CD4-positive, alpha-beta T cell treated with Interferon alpha-2 for 1 hour (primary cell): ENCODE results near the gene VTI1A.
A peak's percentile ranks its signal among the peaks of the same experiment; 100 is the strongest.
"Not testable (repeated sequence)": the region's sequence is repeated elsewhere in the genome, so short reads cannot be mapped to it uniquely, and the experiment has no call there.

ENCODE experiments used
- DNase-seq, 2 donors: peaks; one replicate each; pipeline ENCODE4 v3.0.0-alpha.2; 2020 to 2022

VTI1A gene

DNA sequence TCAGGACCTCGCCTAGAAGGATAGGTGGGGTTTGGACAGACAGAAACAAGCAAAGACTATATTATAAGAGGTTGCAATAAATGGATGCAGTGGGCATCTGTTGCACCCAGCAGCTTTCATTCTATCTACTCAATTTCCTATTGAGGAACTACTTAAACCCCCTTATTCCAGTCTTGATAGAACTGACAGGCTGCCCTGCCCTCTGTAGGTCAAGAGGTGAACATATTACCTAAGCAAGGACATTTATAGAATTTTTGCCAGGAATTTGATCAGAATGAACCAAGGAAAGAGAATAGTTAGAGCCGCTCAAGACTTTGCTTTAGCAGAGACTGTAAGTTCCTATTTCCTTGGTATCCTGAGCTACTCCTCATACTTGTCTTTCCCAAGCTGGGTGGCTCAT lies 9.5 kb downstream of the VTI1A start:
- no peak for DNase-seq

DNA sequence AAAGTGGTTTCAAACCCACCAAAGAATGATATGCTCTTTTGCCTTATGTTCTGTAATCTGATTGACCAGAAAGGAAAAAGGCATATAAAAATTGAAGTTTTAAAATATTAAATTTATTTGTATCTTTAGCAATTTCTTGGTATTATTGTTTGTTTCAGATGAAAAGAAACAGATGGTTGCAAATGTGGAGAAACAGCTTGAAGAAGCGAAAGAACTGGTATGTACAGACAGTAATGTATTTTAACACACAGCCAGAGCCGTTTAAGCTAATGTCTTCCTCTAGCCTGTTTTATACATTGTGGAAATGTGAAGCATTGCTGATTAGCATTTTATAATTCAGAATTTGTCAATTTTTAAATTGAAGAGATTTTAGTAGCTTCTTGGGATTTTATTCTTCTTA lies 13.4 kb downstream of the VTI1A start:
- DNase-seq = no peak

DNA sequence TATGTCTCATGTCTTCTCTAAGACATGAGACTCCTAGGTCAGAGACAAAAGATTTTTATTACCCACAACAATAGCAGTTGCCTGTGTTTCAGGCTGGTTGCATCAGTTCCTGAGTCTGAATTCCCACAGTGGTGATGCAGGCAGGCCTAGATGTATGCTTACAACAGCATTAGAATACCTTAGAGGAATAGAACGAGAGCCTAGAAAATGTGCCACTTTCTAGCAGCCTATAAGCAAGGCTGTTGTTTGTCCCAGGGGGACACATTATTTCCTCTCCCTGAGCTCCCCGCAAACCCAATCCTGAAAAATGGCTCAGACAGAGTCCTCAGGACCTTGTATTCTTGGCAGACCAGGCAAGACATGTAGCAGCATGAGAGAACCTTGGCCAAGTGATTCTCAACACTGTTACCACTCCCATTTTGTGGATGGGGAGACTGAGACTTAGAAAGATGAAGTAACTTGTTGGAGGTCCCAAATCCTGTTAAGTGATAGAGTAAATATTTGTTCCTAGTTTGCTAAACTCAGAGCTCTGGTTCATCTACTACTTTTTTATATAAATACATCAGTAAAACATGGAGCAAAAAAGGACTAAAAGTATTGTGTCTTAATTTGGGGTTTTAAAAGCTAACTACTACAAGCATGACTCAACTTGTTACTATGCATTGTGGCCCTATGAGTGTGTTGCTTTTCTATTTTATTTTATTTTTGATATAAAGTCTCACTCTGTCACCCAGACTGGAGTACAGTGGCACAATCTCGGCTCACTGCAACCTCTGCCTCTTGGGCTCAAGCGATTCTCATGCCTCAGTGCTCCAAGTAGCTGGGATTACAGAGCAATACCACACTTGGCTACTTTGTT lies 14.2 kb downstream of the VTI1A start:
- no peak for DNase-seq

DNA sequence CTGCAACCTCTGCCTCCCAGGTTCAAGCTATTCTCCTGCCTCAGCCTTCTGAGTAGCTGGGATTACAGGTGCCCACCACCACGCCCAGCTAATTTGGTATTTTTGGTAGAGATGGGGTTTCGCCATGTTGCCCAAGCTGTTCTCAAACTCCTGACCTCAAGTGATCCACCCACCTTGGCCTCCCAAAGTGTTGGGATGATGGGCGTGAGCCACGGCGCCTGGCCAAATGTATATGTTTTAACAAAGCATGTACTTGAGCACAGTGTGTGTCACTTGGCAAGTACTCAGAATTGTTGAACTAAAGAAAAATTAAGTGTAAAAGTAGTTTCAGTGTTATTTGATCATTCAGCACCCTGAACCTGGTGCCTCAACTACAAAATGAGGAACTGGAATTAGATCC lies 17.1 kb downstream of the VTI1A start:
- not testable (repeated sequence) for DNase-seq

DNA sequence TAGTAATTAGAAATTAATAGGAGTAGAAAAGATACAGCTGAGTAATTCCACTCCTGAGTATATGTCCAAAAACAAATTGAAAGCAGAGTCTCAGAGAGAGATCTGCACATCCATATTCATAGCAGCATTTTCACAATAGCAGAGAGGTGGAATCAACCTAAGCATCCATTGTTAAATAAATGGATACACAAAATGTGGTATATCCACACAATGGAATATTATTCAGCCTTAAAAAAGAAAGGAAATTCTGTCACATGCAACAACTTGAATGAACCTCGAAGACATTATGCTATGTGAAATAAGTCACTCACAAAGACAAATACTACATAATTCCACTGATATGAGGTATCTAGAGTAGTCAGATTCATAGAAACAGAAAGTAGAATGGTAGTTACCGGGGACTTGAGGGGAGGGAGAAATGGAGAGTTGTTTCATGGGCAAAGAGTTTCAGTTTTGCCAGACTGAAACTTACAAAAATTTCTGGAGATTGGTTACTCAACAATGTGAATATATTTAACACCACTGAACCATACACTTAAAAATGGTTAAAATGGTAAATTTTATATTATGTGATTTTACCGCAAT lies 18.4 kb downstream of the VTI1A start:
- DNase-seq = no peak

DNA sequence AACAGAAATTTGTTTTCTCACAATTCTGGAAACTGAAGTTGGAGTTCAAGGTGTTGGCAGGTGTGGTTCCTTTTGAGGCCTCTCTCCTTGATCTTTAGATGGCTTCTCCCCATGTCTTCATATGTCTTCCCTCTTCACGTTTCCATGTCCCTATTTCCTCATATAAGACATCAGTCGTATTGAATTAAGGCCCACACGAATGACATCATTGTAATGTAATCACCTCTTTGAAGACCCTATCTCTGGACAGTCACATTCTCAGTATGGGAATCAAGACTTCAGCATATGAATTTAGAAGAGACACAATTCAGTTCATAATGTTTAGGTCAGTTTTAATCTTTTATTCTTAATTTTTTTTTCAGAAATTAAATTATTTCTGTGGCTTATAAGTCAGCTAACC lies 19.8 kb downstream of the VTI1A start:
- DNase-seq = no peak

DNA sequence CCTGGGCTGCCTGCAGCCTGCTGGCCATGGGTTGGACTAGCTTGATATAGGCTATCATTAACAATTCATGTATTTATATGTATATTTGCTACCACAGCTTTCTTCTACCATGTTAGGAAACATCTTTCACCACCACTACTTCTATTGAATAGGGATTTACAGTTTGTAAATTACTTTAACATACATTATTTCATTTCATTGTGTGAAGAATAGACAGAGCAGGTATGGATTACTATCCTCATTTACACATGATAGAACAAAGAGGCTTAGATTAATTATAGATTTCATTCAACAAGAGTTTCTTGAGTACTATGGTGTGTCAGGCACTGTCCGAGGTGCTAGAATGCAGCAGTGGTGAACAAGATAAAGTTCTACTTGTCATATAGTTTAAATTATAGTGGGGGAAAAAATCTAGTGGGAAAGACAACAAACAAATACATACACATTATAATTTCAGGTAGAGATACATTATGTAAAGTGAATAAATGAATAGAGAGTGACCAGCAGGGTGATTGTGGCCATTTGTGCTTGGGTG lies 20.6 kb downstream of the VTI1A start:
- no peak for DNase-seq

DNA sequence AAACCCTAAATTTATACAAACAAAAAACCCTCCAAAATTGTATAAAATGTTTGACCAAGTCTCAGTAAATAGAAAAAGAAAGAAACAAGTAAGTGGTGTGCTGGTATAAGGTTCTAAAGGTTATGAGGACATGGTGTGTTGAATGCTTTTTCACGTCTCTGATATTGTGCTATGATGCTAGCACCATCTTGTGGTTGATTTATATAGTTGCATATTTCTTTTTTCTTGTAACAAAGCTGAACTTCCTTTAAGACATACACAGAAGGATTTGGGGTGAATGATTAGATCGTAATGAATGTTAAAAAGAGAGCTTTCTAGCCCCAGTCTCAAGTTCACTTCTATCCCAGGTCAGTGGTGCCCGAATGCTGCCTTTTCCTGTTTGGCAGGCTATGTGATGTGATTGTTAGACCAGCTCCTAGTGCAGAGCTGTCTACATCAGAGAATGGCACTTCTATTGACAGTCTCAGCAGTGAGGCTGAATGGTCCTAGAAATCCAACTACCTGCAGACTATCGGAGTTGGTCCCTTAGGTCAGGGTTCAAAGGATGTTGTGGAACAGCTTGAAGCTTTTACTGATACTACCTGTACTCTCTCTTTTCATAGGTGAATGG lies 25.0 kb downstream of the VTI1A start:
- DNase-seq = peak in 1 of 2 donors; percentile 57

DNA sequence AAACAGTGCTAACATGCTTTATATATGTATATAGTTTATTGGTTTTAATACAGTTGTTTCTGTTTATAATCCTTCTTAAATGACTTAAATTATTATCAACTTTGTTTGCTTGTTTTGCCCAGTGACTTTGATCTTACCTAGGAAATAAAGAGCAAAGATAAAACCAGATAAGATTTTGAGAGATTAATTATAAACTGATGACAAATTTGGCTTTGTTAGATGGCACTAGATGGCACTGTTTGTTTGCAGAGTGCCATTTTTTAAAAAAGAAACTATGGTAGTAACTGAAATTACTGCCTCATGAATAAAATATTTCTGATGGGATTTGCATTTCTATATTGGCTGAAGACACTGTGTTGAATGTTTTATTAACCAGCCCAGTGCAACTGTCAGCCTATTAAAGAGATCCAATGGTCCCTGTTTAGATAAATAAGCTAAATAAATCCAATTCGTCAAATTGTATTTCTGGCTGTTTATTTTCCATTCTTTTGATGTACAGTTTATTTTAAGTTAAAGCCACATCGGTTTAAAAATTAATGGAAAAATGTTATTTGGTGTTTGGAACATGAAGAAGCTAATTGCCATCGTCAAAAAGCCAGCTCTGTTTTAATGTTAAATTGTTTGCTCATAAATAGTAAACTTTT lies 28.7 kb downstream of the VTI1A start:
- DNase-seq = peak in 1 of 2 donors; percentile 24

DNA sequence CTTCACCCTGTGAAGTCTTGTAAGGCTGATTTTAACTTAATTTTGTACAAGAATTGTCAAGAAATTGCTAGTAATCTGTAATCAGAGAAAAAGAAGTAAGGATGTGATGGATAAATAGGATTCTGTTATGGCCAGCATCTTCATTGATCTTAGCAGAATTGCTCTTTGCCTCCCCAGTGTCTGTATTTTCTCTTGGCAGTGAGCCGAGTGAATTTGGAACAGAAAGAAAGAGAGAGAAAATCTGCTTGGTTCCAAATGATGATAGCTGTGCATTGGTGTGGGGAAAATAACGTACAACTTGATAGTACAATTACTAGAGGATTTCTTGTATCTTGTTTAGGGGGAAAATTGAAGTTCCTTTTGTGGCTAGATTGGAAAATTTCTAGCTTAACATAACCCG lies 34.6 kb downstream of the VTI1A start:
- no peak for DNase-seq

DNA sequence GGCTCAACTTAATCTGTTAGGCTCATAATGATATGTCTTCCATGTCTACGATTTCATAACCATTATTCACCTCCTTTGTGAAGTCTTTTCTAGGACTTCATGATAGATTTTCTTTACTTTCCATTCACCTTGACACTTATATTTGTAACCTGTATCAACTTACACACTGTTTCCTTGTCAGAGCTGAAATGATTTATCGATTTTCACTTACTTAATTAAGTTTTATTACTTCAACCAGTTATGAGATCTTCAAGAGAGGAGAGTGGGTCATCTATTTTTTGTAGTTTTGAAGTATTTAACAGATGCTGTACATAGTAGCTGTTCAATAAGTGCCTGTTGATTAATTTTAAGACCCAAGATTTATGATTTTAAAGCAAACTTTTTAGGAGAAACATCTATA lies 37.4 kb downstream of the VTI1A start:
- DNase-seq = no peak

DNA sequence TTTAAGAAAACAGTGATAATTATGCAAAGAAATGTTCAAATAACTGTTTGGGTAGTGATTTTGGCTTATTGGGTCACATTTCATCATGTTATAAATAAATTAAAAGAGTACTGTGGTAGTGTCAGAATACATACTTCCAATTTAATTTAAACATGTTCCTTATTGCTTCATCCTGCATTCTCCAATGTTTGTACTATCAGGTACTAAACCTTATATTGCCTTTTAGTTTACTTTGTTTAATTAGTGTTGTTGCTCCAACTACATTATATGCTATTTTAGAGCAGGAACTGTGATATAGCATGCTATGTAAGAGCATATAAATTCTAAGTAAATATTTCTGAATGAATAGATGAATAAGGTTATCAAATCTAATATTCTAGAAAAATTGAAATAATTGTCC lies 40.9 kb downstream of the VTI1A start:
- DNase-seq = no peak

DNA sequence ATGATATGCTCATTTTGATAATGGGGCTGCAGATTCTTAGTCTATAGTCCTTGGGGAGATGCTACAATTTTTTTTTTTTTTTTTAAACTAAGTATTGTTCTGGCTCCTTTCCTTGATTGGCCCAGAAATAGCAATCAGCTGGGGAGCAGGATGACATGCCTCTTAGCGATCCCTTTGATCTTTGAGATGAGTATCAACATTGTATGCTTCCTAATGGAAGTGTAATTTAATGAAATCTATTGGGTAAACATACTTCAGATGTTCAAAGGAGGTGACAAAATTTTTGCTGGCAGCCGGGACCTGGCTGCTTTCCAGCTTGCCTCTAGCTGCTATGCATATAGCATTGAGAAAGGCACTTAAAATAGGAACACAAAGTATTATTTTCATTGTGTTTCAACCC lies 43.5 kb downstream of the VTI1A start:
- DNase-seq = no peak

DNA sequence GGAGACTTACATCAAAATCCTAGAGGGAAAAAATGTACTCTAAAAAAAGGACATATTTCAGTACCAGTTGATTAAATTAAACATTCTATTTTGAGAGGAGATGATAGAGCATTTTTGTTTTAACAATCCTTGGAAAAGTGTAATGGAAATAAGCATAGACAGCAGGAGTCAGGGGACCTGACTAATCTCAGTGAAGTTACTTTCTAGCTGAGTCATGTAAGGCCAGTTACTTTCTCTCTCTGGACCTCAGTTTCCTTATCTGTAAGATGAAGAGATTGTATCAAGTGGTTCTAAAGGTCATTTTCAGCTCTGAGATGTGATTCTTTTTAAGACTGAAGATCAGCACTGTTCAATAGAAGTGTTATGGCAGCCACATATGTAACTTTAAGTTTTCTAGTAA lies 44.1 kb downstream of the VTI1A start:
- DNase-seq = no peak

DNA sequence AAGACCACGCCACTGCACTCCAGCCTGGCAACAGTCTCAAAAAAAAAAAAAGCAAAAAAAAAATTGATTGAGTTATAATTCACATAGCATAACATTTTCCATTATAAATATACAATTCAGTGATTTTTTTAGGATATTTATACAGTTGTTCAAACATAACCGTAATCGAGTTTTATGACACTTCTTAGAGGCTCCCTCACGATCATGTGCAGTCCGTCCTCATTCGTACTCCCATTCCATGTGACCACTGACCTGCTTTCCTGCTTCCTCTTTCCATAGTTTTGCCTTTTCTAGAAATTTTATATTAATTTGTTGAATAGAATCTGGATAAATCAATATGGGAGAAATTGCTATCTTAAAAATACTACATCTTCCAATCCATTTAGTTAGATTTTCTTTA lies 45.7 kb downstream of the VTI1A start:
- no peak for DNase-seq

DNA sequence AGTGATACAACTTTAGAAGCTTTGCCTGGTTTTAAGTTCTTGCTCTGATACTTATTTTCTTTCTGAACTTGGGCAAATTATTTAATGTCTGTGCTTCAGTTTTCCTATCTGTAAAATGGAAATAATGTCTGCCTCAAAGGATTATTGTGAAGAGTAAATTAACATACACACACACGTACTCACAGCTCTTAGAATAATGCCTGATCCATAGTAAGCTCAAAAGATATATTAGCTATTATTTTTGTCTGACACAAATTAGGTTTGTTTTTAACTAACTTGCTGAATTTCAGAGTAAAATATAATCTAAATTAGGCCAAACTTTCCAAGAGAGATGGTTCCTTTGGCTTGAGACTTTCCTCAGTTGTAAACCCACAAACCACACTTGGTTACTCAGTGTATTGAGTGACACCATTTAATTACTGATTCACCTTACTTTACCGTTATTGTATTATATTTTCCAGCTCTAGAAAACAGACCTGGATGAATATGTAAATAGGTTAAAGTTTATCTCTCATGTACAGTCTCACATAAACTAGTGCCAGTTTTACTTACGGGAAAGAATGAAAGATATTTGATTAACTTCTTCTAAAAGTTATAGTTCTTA lies 50.4 kb downstream of the VTI1A start:
- DNase-seq = no peak

DNA sequence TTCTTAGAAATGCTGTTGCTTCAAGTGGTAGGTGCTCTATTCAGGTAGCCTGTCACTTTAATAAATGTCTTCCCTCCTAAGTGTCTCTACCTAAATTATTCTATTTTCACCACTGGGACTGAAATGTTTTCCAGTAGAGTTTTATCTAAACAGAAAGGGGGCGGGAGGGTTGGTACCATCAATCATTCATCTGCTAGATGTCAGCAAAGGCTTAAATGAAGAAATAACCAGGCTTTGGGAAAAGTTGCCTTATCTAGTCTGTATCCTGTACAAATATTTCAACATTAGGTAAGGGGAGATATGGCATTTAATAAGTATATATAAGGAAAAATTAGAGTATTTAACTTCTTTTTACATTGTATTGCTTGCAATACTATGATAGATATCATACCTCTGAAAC lies 51.8 kb downstream of the VTI1A start:
- DNase-seq = no peak

DNA sequence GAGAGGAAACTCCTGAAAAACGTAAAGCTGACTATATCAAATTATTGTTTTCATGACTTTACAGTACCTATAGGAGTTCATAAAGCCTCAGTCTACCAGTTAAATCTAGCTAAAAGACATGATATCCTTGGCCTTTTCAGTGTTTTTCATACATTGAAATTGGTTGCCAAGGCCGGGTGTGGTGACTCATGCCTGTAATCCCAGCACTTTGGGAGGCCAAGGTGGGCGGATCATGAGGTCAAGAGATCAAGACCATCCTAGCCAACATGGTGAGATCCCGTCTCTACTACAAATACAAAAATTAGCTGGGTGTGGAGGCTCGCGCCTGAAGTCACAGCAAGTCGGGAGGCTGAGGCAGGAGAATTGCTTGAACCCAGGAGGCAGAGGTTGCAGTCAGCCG lies 53.0 kb downstream of the VTI1A start:
- not testable (repeated sequence) for DNase-seq

DNA sequence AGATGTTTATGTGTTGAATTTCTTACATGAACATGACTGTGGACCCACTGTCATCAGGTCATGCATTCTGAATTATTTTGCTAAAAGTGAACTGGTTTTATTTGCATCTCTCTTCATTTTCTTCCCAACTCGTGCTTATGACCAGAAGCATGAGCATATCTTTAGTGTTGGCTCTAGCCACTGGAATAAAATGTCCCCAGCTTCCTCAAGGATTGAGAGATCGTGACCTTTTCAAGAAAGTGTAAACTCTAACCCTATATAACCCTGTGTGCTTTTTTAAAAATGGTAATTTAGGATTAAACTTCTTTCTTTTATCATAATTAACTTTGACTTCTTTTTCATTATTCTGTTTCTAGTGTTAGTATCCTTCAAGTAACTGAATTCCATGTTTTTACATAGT lies 55.5 kb downstream of the VTI1A start:
- no peak for DNase-seq

DNA sequence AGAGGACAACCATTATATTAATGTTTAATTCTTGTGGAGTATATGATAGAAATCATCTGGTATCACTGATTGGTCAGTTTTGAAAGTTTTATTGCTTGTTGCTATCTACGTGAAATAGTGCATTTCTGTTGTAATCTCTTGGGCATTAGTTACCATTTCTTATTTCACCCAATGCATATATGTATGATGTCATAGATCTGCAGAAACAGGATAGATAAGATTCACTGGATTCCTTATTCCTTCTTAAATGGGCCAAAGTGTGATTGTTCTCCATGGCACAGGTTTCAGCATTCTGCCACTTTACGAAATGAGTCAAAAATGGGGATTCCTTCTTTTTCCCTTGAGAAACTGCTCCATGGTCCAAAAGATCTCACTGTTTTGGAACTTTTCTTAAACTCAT lies 56.6 kb downstream of the VTI1A start:
- DNase-seq = no peak

DNA sequence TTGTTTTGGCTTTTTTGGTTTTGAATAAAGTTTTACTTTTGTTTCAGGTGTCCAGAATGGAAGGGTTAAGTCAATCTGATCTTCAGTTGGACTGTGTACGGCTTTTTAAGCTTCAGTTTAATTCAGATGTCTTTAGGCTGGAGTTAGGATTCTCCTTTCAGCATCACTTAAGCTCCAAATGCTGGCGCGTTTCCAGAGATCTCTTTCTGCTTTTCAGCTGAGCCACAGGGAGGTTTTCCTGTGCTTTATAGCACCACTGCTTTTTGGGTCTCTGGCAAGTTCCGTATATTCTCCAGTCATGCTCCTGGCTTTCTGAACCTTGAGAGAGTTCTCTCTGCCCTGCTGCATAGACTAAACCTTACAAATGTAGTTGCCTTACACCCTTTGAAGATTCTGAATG lies 60.0 kb downstream of the VTI1A start:
- DNase-seq = no peak

DNA sequence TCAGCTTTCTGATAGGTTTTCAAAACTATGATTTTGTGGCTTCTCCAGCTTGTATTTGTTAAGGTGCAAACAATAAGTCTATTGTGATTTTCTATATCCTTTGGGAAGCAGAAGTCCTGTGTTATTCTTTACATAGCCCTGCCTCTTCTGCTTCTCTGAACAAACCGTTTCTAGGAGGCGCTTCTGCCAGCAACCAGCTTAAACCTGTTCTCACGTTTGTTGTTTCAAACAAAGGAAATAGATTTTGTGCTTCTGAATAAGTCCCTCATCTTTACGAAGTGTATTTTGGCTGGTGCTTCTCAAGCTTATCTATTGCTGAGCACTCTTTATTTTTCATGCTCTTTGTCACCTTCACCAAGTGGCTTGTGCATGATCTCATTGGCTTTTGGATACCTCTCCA lies 61.0 kb downstream of the VTI1A start:
- DNase-seq = no peak
